Esophagus (tissue), 2 donors: ENCODE data around the gene HYAL2. TPM values are rescaled to one million over a fixed set of nuclear protein-coding genes. Genes with fewer than 3 reads are reported as not detected.
A peak's percentile ranks its signal among the peaks of the same experiment; 100 is the strongest.

Source experiments
- H3K27ac ChIP-seq, 2 donors: one replicate each; pipeline ENCODE4 v1.5.1; 2013; ENCODE audit warnings: low read depth in 2 of 2, mild to moderate bottlenecking in 2 of 2, inconsistent platforms in 1 of 2, low read length in 1 of 2, moderate library complexity in 1 of 2
- H3K27me3 ChIP-seq, 2 donors: one replicate each; pipeline ENCODE4 v1.6.1; 2013; ENCODE audit warnings: low read length in 2 of 2, control low read depth in 1 of 2, mild to moderate bottlenecking in 1 of 2; ENCODE audit not compliant: insufficient read depth in 2 of 2, control insufficient read depth in 1 of 2
- H3K36me3 ChIP-seq, 2 donors: one replicate each; pipeline ENCODE4 v1.6.1; 2013; ENCODE audit warnings: low read length in 1 of 2; ENCODE audit not compliant: control insufficient read depth in 2 of 2, insufficient read depth in 2 of 2
- H3K4me1 ChIP-seq, 2 donors: one replicate each; pipeline ENCODE4 v1.6.1; 2013; ENCODE audit warnings: low read length in 1 of 2; ENCODE audit not compliant: control insufficient read depth in 2 of 2, insufficient read depth in 2 of 2
- H3K4me3 ChIP-seq, 2 donors: one replicate each; pipeline ENCODE4 v1.5.1; 2013; ENCODE audit warnings: low read length in 2 of 2, mild to moderate bottlenecking in 2 of 2, low read depth in 1 of 2, moderate library complexity in 1 of 2
- H3K9me3 ChIP-seq, 2 donors: one replicate each; pipeline ENCODE4 v1.6.1; 2013; ENCODE audit warnings: mild to moderate bottlenecking in 2 of 2, low read depth in 1 of 2, low read length in 1 of 2, moderate library complexity in 1 of 2; ENCODE audit not compliant: control insufficient read depth in 2 of 2, insufficient read depth in 1 of 2
- WGBS, 2 donors: extraction: QIAGEN DNeasy Blood & Tissue Kit; methylation state at CpG; one replicate each; pipeline ENCODE4 v1.1.7; 2013; 5-methylcytosine and 5-hydroxymethylcytosine counted together
- polyA plus RNA-seq, 2 donors: library from polyadenylated mRNA; stranded (reverse); fragments of 200-250 nt; gene quantifications; one replicate each; pipeline ENCODE4 v1.2.3, GENCODE V29; 2013
- donor health status: healthy with polysubstance abuse.
- donor health status: Bipolar disorder and iron deficiency.

The HYAL2 gene
- polyA plus RNA-seq, 2 donors = 25.6 to 43.1 TPM

- no peaks in the 10 kb centered on the region for H3K27me3 ChIP-seq
- H3K36me3 ChIP-seq = peaks cover 10 to 34% of the 10 kb centered on the region in 2 donors
- no peaks in the 10 kb centered on the region for H3K9me3 ChIP-seq
- H3K4me3 ChIP-seq = peak within 1 kb of the TSS; percentile 72 to 90
- H3K4me1 ChIP-seq = peaks cover 21 to 25% of the 10 kb centered on the region in 2 donors
- 1% methylated on average over 46 to 64 of the region's 64 CpGs for whole genome bisulfite sequencing, 2 donors
- H3K27ac ChIP-seq = peak within 1 kb of the TSS; percentile 75 to 87
These were observed 36.6 kb upstream of the HYAL2 start, which contains the start of gene TMEM115 for GRCh38 chr3:50358911-50359759. TMEM115 (minus strand) TSS chr3:50359521; CDS start chr3:50359063, 458 bp downstream.

GRCh38 chr3:50358355-50358910 lies 35.9 kb upstream of the HYAL2 start:
- Histone ChIP-seq H3K36me3 (peaks cover 13 to 39% of the 10 kb centered on the region in 2 donors), H3K27me3 (no peaks in the 10 kb centered on the region), H3K4me3 (peak overlapping the region; percentile 72 to 90), H3K9me3 (no peaks in the 10 kb centered on the region), H3K4me1 (peaks cover 21 to 24% of the 10 kb centered on the region in 2 donors), H3K27ac (peak overlapping the region; percentile 75 to 87)
- 39 to 43% methylated on average over 24 of the region's 24 CpGs for WGBS, 2 donors

GRCh38 chr3:50357481-50357880 lies 34.9 kb upstream of the HYAL2 start:
- H3K4me1 ChIP-seq = peaks cover 21 to 24% of the 10 kb centered on the region in 2 donors
- no peaks in the 10 kb centered on the region for H3K27me3 ChIP-seq
- 65 to 78% methylated on average over 1 of the region's 1 CpG for WGBS, 2 donors
- H3K4me3 ChIP-seq = peak overlapping the region; percentile 12 to 90
- no peak overlapping the region for H3K27ac ChIP-seq
- H3K9me3 ChIP-seq = no peaks in the 10 kb centered on the region
- H3K36me3 ChIP-seq = peaks cover 17 to 43% of the 10 kb centered on the region in 2 donors

GRCh38 chr3:50356553-50356952 lies 34.0 kb upstream of the HYAL2 start:
- H3K27ac ChIP-seq = peak overlapping the region; percentile 11 to 16
- 37 to 51% methylated on average over 5 of the region's 5 CpGs for WGBS, 2 donors

GRCh38 chr3:50355829-50356552 lies 33.4 kb upstream of the HYAL2 start:
- 60 to 63% methylated on average over 5 of the region's 5 CpGs for WGBS, 2 donors

More at GRCh38 chr3:50356553-50356952, 34.0 kb upstream of the HYAL2 start:
- peaks cover 17 to 43% of the 10 kb centered on the region in 2 donors for H3K36me3 ChIP-seq
- no peaks in the 10 kb centered on the region for H3K9me3 ChIP-seq
- peak overlapping the region in 1 of 2 donors; percentile 90 for H3K4me3 ChIP-seq
- H3K27me3 ChIP-seq = no peaks in the 10 kb centered on the region
- H3K4me1 ChIP-seq = peaks cover 21 to 27% of the 10 kb centered on the region in 2 donors

GRCh38 chr3:50354850-50355249 lies 32.3 kb upstream of the HYAL2 start:
- WGBS, 2 donors = 80 to 83% methylated on average over 7 of the region's 7 CpGs
- H3K36me3 ChIP-seq = peaks cover 17 to 43% of the 10 kb centered on the region in 2 donors
- no peaks in the 10 kb centered on the region for H3K27me3 ChIP-seq
- no peak overlapping the region for H3K27ac ChIP-seq
- peaks cover 21 to 36% of the 10 kb centered on the region in 2 donors for H3K4me1 ChIP-seq
- H3K9me3 ChIP-seq = no peaks in the 10 kb centered on the region
- no peak overlapping the region for H3K4me3 ChIP-seq

More at GRCh38 chr3:50355829-50356552, 33.4 kb upstream of the HYAL2 start:
- Histone ChIP-seq H3K27ac (peak overlapping the region in 1 of 2 donors; percentile 16), H3K4me3 (peak overlapping the region in 1 of 2 donors; percentile 90), H3K4me1 (peaks cover 21 to 33% of the 10 kb centered on the region in 2 donors), H3K9me3 (no peaks in the 10 kb centered on the region), H3K27me3 (no peaks in the 10 kb centered on the region), H3K36me3 (peaks cover 17 to 43% of the 10 kb centered on the region in 2 donors)

- Histone ChIP-seq H3K9me3 (no peaks in the 10 kb centered on the region), H3K4me1 (peaks cover 21 to 41% of the 10 kb centered on the region in 2 donors), H3K27ac (no peak overlapping the region), H3K4me3 (no peak overlapping the region), H3K27me3 (no peaks in the 10 kb centered on the region), H3K36me3 (peaks cover 17 to 43% of the 10 kb centered on the region in 2 donors)
- 77 to 81% methylated on average over 5 of the region's 5 CpGs for WGBS, 2 donors
These were observed 31.7 kb upstream of the HYAL2 start for GRCh38 chr3:50354186-50354764.

- Histone ChIP-seq H3K27ac (peak overlapping the region in 1 of 2 donors; percentile 38), H3K4me3 (no peak overlapping the region), H3K36me3 (peaks cover 18 to 45% of the 10 kb centered on the region in 2 donors), H3K27me3 (no peaks in the 10 kb centered on the region), H3K9me3 (no peaks in the 10 kb centered on the region), H3K4me1 (peaks cover 19 to 40% of the 10 kb centered on the region in 2 donors)
- 81 to 86% methylated on average over 12 of the region's 12 CpGs for WGBS, 2 donors
These were observed 30.9 kb upstream of the HYAL2 start for GRCh38 chr3:50353245-50354004.
